ENCODE data around the gene CDC14A.

The CDC14A gene

DNA sequence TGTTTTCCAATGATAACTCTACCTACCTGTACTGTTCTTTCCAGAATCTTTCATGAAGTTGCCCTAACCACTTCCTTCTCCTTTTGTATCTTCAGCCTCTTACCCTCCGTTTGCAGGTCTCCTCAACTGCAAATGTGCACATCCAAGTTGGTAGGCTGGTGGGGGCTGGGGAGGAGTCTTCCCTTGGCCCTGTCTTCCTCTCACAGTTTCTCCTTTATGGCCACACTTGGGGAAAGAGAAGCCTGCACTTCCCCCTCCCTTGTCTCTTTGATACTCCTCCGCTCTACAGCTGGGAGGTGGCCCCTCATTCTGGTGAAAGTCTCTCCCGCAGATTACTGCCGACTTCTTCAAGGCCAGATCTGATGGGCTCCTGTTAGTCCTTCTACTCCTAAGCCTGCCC is 158.8 kb downstream of the CDC14A start:
- no peaks in the 10 kb centered on the region for H3K36me3 ChIP-seq
- no peak overlapping the region for H3K27ac ChIP-seq
- H3K4me3 ChIP-seq = no peak overlapping the region
- intact Hi-C loops (cut with DNase I; ENCODE audit: low total_unique reads) = no loop called here
- H3K4me1 ChIP-seq = no peaks in the 10 kb centered on the region
- no peak for DNase-seq
- TF ChIP-seq, protein P1, sequence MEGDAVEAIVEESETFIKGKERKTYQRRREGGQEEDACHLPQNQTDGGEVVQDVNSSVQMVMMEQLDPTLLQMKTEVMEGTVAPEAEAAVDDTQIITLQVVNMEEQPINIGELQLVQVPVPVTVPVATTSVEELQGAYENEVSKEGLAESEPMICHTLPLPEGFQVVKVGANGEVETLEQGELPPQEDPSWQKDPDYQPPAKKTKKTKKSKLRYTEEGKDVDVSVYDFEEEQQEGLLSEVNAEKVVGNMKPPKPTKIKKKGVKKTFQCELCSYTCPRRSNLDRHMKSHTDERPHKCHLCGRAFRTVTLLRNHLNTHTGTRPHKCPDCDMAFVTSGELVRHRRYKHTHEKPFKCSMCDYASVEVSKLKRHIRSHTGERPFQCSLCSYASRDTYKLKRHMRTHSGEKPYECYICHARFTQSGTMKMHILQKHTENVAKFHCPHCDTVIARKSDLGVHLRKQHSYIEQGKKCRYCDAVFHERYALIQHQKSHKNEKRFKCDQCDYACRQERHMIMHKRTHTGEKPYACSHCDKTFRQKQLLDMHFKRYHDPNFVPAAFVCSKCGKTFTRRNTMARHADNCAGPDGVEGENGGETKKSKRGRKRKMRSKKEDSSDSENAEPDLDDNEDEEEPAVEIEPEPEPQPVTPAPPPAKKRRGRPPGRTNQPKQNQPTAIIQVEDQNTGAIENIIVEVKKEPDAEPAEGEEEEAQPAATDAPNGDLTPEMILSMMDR (IDR thresholded peaks at IDR 0.05) = no peak
- no peaks in the 10 kb centered on the region for H3K9me3 ChIP-seq
- H3K27me3 ChIP-seq = no peaks in the 10 kb centered on the region

- Histone ChIP-seq H3K4me3 (no peak overlapping the region), H3K9me3 (no peaks in the 10 kb centered on the region), H3K36me3 (no peaks in the 10 kb centered on the region), H3K27me3 (no peaks in the 10 kb centered on the region), H3K27ac (no peak overlapping the region), H3K4me1 (no peaks in the 10 kb centered on the region)
- TF ChIP-seq, protein P1 (IDR thresholded peaks at IDR 0.05) = no peak
- intact Hi-C loops (cut with DNase I; ENCODE audit: low total_unique reads) = no loop called here
- DNase-seq = no peak
Observed at GRCh38 chr1:100511773-100512172, 159.5 kb downstream of the CDC14A start.

DNA sequence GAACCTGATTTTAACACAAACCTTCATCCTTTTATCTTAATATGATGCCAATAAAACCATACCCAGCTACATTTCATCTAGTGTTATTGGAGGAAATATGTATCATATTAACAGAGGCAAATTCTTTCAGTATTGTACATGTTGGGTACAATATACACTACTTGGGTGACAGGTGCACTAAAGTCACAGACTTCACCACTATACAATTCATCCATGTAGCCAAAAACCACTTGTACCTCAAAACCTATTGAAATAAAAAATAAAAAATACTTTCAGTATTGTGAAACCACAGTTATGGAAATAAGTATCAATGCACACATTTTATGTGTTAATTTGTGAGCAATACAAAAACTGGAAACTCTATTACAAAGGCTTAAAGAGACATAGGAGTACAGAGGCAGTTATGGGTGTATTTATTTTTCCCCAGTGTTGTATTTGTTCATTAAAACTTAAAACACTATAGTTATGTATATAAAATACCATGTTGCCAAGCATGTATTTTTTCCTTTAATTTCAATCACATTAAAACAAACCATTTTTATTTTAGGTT is 160.6 kb downstream of the CDC14A start:
- H3K4me3 ChIP-seq = no peak overlapping the region
- no peaks in the 10 kb centered on the region for H3K9me3 ChIP-seq
- DNase-seq = no peak
- no peaks in the 10 kb centered on the region for H3K4me1 ChIP-seq
- H3K27me3 ChIP-seq = no peaks in the 10 kb centered on the region
- intact Hi-C loops (cut with DNase I; ENCODE audit: low total_unique reads) = no loop called here
- H3K36me3 ChIP-seq = no peaks in the 10 kb centered on the region
- no peak overlapping the region for H3K27ac ChIP-seq
- TF ChIP-seq, protein P1 (IDR thresholded peaks at IDR 0.05) = no peak

DNA sequence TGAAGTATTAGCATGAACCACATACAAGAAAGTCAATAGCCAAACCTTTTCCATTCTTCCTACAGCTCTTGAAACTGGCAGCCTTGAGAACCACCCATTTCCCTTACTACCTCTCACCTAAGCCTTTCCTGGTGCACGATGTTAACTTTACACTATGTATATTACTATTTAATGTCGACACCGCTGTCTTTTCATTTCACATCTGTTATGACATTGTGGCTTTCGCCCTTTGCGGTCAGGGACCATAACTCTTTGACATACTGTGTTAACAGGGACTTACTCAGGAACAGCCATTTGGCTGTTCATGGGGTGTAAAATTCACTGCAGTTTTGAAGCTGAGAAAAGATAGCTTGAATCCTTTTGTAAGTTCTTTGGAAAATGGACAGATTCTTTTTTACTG is 164.6 kb downstream of the CDC14A start:
- Histone ChIP-seq H3K4me1 (no peaks in the 10 kb centered on the region), H3K27ac (no peak overlapping the region), H3K4me3 (no peak overlapping the region), H3K36me3 (no peaks in the 10 kb centered on the region), H3K9me3 (no peaks in the 10 kb centered on the region), H3K27me3 (no peaks in the 10 kb centered on the region)
- intact Hi-C loops (cut with DNase I; ENCODE audit: low total_unique reads) = no loop called here
- TF ChIP-seq, protein P1 (IDR thresholded peaks at IDR 0.05) = no peak
- no peak for DNase-seq

GRCh38 chr1:100517515-100517914 is 165.2 kb downstream of the CDC14A start:
- H3K4me1 ChIP-seq = no peaks in the 10 kb centered on the region
- no peak overlapping the region for H3K27ac ChIP-seq
- intact Hi-C loops (cut with DNase I; ENCODE audit: low total_unique reads) = no loop called here
- no peaks in the 10 kb centered on the region for H3K36me3 ChIP-seq
- DNase-seq = no peak
- no peaks in the 10 kb centered on the region for H3K9me3 ChIP-seq
- TF ChIP-seq, protein P1 (IDR thresholded peaks at IDR 0.05) = no peak
- H3K4me3 ChIP-seq = no peak overlapping the region
- H3K27me3 ChIP-seq = no peaks in the 10 kb centered on the region

DNA sequence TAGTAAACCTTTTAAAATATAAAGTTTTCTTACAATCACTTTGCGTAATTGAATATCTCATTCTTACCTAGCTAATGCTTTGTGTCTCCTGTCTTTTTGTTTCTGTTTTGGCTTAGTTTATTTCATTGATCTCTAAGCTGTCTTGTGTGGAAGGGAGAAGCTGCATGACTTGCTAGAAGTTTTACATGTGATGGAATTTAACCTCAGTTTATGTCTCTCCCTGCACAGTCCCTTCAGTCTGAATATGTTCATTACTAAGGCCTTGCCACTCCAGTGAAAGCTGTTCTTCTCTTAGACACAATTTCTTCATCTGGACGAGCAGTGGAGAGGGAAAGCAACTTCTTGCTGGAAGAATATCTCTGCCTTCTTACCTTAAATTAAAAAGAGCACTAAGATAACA is 165.7 kb downstream of the CDC14A start:
- H3K27ac ChIP-seq = no peak overlapping the region
- no peak for DNase-seq
- intact Hi-C loops (cut with DNase I; ENCODE audit: low total_unique reads) = no loop called here
- no peaks in the 10 kb centered on the region for H3K27me3 ChIP-seq
- H3K4me1 ChIP-seq = no peaks in the 10 kb centered on the region
- no peaks in the 10 kb centered on the region for H3K9me3 ChIP-seq
- H3K36me3 ChIP-seq = no peaks in the 10 kb centered on the region
- TF ChIP-seq, protein P1 (IDR thresholded peaks at IDR 0.05) = no peak
- no peak overlapping the region for H3K4me3 ChIP-seq

Data from tibial artery (tissue), 4 donors.